ENCODE data around the gene CSTF3.
"Not testable (repeated sequence)": the region's sequence is repeated elsewhere in the genome, so short reads cannot be mapped to it uniquely, and the experiment has no call there.

GRCh38 chr11:33048701-33049100, 112.6 kb downstream of the CSTF3 start:
- TF ChIP-seq, protein P1, sequence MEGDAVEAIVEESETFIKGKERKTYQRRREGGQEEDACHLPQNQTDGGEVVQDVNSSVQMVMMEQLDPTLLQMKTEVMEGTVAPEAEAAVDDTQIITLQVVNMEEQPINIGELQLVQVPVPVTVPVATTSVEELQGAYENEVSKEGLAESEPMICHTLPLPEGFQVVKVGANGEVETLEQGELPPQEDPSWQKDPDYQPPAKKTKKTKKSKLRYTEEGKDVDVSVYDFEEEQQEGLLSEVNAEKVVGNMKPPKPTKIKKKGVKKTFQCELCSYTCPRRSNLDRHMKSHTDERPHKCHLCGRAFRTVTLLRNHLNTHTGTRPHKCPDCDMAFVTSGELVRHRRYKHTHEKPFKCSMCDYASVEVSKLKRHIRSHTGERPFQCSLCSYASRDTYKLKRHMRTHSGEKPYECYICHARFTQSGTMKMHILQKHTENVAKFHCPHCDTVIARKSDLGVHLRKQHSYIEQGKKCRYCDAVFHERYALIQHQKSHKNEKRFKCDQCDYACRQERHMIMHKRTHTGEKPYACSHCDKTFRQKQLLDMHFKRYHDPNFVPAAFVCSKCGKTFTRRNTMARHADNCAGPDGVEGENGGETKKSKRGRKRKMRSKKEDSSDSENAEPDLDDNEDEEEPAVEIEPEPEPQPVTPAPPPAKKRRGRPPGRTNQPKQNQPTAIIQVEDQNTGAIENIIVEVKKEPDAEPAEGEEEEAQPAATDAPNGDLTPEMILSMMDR (IDR thresholded peaks at IDR 0.05; ENCODE audit: insufficient read depth, low read depth, low read length), result not testable (repeated sequence)
- TF ChIP-seq EZH2 (IDR thresholded peaks at IDR 0.05; ENCODE audit: insufficient read depth, low read length), result not testable (repeated sequence)
